ENCODE data around the gene ANKRD6.

Gene ANKRD6

DNA sequence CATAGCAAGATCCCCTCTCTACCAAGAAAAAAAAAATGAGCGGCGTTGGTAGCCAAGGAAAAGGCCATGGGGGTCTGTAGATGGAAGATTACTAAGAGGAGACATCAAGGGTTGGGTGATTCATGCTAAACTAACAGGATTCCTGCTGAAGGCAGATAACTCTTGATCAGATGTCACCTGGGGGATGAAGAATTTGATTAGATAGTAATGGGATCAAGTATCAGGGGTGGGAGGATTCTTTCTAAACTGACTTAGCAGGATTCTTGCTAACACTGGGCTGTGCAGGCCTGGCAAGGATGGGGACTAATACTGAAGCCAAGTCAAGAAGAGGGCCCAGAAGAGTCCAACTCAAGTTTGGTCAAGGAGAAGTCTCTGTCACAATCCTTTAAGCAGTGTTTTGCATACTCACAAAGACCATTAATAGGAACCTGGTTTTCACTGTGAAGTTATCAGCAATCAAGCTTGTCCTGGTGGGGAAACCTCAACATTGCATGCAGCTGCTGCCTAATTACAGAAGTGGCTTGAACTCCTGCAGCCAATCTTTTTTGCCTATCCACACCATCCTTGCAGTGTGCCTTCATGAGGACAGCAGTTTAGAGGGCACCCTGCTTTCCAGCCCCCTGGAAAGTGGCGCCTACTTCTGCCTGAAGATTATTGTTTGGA, 61.3 kb downstream of the ANKRD6 start:
- ChIA-PET CTCF (no interaction called here), POLR2A (no interaction called here)
- peak; percentile 32 for DNase-seq (ENCODE audit: extremely low spot score)
- no peak for TF ChIP-seq SP1 (IDR thresholded peaks at IDR 0.05)
- no peak for TF ChIP-seq HDGF (IDR thresholded peaks at IDR 0.05; ENCODE audit: borderline replicate concordance)
- no peak for TF ChIP-seq CTBP1 (IDR thresholded peaks at IDR 0.05; ENCODE audit: borderline replicate concordance)

DNA sequence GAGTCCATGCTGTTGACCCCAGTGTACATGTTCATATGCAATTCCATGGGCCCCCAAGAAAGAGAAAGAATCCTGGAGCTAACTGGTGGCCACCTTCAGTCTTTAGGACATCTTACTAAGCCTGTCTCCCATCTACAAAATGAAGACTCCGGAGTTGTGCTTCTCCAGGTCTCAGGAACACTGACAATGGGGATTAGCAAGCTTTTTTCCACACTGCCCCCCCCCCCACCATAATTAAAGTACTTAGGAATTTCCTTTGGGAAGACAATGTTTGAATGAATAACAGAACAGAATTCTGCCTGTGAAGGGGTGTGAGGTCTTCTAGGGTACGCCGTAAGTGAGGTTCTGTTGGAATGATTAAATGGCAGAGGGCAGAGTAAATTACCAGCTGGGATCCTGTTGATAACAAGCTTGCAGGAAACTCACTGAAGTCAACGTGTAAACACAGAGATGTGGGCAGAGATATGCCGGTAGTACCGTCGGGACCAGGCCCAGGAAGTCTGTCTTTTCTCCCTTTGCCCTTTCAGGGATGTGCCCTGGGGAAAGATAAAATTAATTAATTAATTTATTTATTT, 63.1 kb downstream of the ANKRD6 start:
- ChIA-PET POLR2A (no interaction called here), CTCF (no interaction called here)
- DNase-seq (ENCODE audit: extremely low spot score): no peak
- TF ChIP-seq, protein P1, sequence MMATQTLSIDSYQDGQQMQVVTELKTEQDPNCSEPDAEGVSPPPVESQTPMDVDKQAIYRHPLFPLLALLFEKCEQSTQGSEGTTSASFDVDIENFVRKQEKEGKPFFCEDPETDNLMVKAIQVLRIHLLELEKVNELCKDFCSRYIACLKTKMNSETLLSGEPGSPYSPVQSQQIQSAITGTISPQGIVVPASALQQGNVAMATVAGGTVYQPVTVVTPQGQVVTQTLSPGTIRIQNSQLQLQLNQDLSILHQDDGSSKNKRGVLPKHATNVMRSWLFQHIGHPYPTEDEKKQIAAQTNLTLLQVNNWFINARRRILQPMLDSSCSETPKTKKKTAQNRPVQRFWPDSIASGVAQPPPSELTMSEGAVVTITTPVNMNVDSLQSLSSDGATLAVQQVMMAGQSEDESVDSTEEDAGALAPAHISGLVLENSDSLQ (IDR thresholded peaks at IDR 0.05): no peak
- no peak for TF ChIP-seq ARNT (IDR thresholded peaks at IDR 0.05)

GRCh38 chr6:89500611-89501010, 67.7 kb downstream of the ANKRD6 start:
- ChIA-PET CTCF (interaction anchor here (0.6 kb wide), 1 partner anchor 223 kb away, joined by 5 read pairs; no protein-coding TSS in a partner anchor), POLR2A (no interaction called here)
- TF ChIP-seq ZNF384 (IDR thresholded peaks at IDR 0.05): 0 out of 2 replicates have a peak, but pooled peaks have one; percentile 20
- TF ChIP-seq ELF4 (IDR thresholded peaks at IDR 0.05): no peak
- no peak for TF ChIP-seq FOXA1 (IDR thresholded peaks at IDR 0.05)
- DNase-seq (ENCODE audit: extremely low spot score): no peak

GRCh38 chr6:89501222-89501621, 68.3 kb downstream of the ANKRD6 start:
- no peak for TF ChIP-seq SUZ12 (IDR thresholded peaks at IDR 0.05)
- TF ChIP-seq ARNT (IDR thresholded peaks at IDR 0.05): no peak
- no peak for TF ChIP-seq FOXA1 (IDR thresholded peaks at IDR 0.05)
- no peak for DNase-seq (ENCODE audit: extremely low spot score)
- CTCF ChIA-PET: no interaction called here
- POLR2A ChIA-PET: no interaction called here

DNA sequence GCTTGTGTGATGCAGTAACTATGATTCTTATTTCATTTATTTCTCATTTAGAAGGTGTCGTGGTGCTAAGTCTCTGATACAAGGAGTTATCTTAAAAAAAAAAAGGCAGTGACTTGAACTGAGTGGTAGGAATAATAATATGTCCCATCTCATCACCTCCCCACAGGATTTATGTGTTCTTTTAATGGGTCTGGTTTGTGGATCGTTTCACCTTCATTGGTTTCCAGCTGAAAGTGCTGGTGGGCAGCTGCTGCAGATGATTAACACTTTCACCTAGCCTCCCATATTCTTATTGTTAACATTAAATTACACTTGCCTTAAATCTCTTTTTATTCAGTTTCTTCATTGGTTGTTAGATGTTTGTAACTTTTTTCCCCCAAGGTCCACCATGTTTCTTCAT, 68.8 kb downstream of the ANKRD6 start:
- CTCF ChIA-PET: no interaction called here
- POLR2A ChIA-PET: no interaction called here
- DNase-seq (ENCODE audit: extremely low spot score): no peak
- TF ChIP-seq FOXK2 (IDR thresholded peaks at IDR 0.05) (no peak), ARNT (IDR thresholded peaks at IDR 0.05) (no peak), SUZ12 (IDR thresholded peaks at IDR 0.05) (no peak), SP1 (IDR thresholded peaks at IDR 0.05) (no peak), L3MBTL2 (conservative IDR thresholded peaks at IDR 0.05) (no peak), FOXA1 (IDR thresholded peaks at IDR 0.05) (no peak), BHLHE40 (IDR thresholded peaks at IDR 0.05; ENCODE audit: borderline replicate concordance) (no peak), LEF1 (IDR thresholded peaks at IDR 0.05; ENCODE audit: borderline replicate concordance) (no peak)
- TF ChIP-seq, protein P1 (IDR thresholded peaks at IDR 0.05): no peak

GRCh38 chr6:89503641-89504040, 70.7 kb downstream of the ANKRD6 start:
- TF ChIP-seq ARNT (IDR thresholded peaks at IDR 0.05): no peak
- no peak for TF ChIP-seq CTBP1 (IDR thresholded peaks at IDR 0.05; ENCODE audit: borderline replicate concordance)
- no peak for TF ChIP-seq L3MBTL2 (conservative IDR thresholded peaks at IDR 0.05)

DNA sequence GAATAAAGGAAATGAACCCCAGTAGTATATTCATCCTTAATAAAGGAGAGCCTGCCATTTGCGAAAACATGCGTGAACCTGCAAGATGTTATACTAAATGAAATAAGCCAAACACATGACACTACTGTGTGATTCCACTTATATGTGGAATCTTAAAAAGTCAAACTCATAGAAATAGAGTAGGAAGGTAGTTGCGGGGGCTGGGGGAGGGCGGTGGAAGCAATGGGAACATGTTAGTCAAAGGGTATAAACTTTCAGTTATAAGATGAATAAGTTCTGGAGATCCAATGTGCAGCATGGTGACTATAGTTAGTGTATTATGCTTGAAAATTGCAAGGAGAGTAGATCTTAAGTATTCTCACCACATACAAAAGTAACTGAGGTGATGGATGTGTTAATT, 72.9 kb downstream of the ANKRD6 start:
- POLR2A ChIA-PET: no interaction called here
- no peak for TF ChIP-seq ELF4 (IDR thresholded peaks at IDR 0.05)
- no peak for TF ChIP-seq TARDBP (IDR thresholded peaks at IDR 0.05)
- TF ChIP-seq FOXK2 (IDR thresholded peaks at IDR 0.05): no peak
- TF ChIP-seq, protein P1 (IDR thresholded peaks at IDR 0.05): no peak
- TF ChIP-seq NFRKB (IDR thresholded peaks at IDR 0.05): no peak
- TF ChIP-seq L3MBTL2 (conservative IDR thresholded peaks at IDR 0.05): no peak
- no peak for TF ChIP-seq ZNF384 (IDR thresholded peaks at IDR 0.05)
- no peak for TF ChIP-seq LEF1 (IDR thresholded peaks at IDR 0.05; ENCODE audit: borderline replicate concordance)
- TF ChIP-seq SP1 (IDR thresholded peaks at IDR 0.05): no peak
- TF ChIP-seq FOXA1 (IDR thresholded peaks at IDR 0.05): no peak
- no peak for TF ChIP-seq FOXM1 (IDR thresholded peaks at IDR 0.05; ENCODE audit: borderline replicate concordance)
- TF ChIP-seq ARNT (IDR thresholded peaks at IDR 0.05): no peak
- TF ChIP-seq CTBP1 (IDR thresholded peaks at IDR 0.05; ENCODE audit: borderline replicate concordance): no peak
- TF ChIP-seq SUZ12 (IDR thresholded peaks at IDR 0.05): no peak
- TF ChIP-seq BHLHE40 (IDR thresholded peaks at IDR 0.05; ENCODE audit: borderline replicate concordance): no peak
- no peak for TF ChIP-seq HDGF (IDR thresholded peaks at IDR 0.05; ENCODE audit: borderline replicate concordance)
- CTCF ChIA-PET: no interaction called here
- no peak for DNase-seq (ENCODE audit: extremely low spot score)

More at GRCh38 chr6:89503641-89504040, 70.7 kb downstream of the ANKRD6 start:
- no peak for DNase-seq (ENCODE audit: extremely low spot score)
- CTCF ChIA-PET: interaction anchor here (0.6 kb wide), 1 partner anchor 12 kb away, joined by 5 read pairs; no protein-coding TSS in a partner anchor
- POLR2A ChIA-PET: no interaction called here
